Endothelial cell of umbilical vein (primary cell): ENCODE measurements around the gene TRPM7. TPM values are rescaled to one million over a fixed set of nuclear protein-coding genes. Genes with fewer than 3 reads are reported as not detected.

Source experiments
- BruUV-seq: library from RNA; stranded (reverse); fragments of 400-500 nt; replicated peaks from 2 replicates; lab custom pipeline; 2021; lab: Mats Ljungman, UMichigan
- CTCF ChIA-PET: fragments of 300-600, 350-600 bp; sonication (Branson Sonifier 250); formaldehyde crosslinking; loops from one replicate; lab custom pipeline; 2021; ENCODE audit warnings: antibody characterized with exemption, inconsistent platforms; lab: Charles Lee
- POLR2A ChIA-PET: fragments of 300-600, 350-600 bp; sonication (Branson Sonifier 250); formaldehyde crosslinking; loops from one replicate; lab custom pipeline; 2021; ENCODE audit warnings: antibody characterized with exemption, inconsistent platforms; lab: Charles Lee
- DNase-seq: peaks from one replicate; pipeline ENCODE4 v3.0.0-alpha.2; 2011; ENCODE audit warnings: low read depth, low spot score
- FAIRE-seq: peaks from 2 replicates; lab custom pipeline; 2011; peaks lifted over from hg19 to GRCh38; lab: Jason Lieb, UNC
- H2AFZ ChIP-seq: 2 replicates; pipeline ENCODE4 v1.6.0; 2012; ENCODE audit warnings: low read depth, low read length, control low read depth, inconsistent platforms
- H3K27ac ChIP-seq: 2 replicates; pipeline ENCODE4 v1.5.1; 2011; ENCODE audit warnings: low read depth, mild to moderate bottlenecking, control low read depth, low read length, moderate library complexity; ENCODE audit not compliant: insufficient read depth
- H3K27me3 ChIP-seq, 2 experiments: 2 replicates each; pipeline versions ENCODE4 v1.6.0 to v1.6.1; 2011; ENCODE audit warnings: low read length in 2 of 2, mixed read lengths in 1 of 2; ENCODE audit not compliant: control insufficient read depth in 2 of 2, insufficient read depth in 2 of 2
- H3K36me3 ChIP-seq, 2 experiments: 2 replicates in 1 of 2; 3 replicates in 1 of 2; pipeline ENCODE4 v1.5.1; 2011; ENCODE audit warnings: low read length in 2 of 2, mild to moderate bottlenecking in 1 of 2, moderate library complexity in 1 of 2; ENCODE audit not compliant: control insufficient read depth in 2 of 2, insufficient read depth in 2 of 2; ENCODE audit errors: extremely low read depth in 1 of 2
- H3K4me1 ChIP-seq: 3 replicates; pipeline ENCODE4 v1.5.1; 2011; ENCODE audit warnings: mild to moderate bottlenecking, low read length; ENCODE audit not compliant: control insufficient read depth, insufficient read depth; ENCODE audit errors: extremely low read depth
- H3K4me2 ChIP-seq: 2 replicates; pipeline ENCODE4 v1.6.1; 2011; ENCODE audit warnings: low read length, control low read depth, mixed read lengths; ENCODE audit not compliant: insufficient read depth
- H3K4me3 ChIP-seq, 3 experiments: fragments of 200-600 bp in 1 of 3; sonication (generic), shearing (Covaris generic) in 1 of 3; replicated peaks in 1 of 3; 2 replicates each; pipeline ENCODE4 v1.5.1; 2011 to 2016; ENCODE audit warnings: control low read depth in 3 of 3, low read length in 3 of 3, mild to moderate bottlenecking in 2 of 3, inconsistent platforms in 1 of 3, low read depth in 1 of 3, moderate library complexity in 1 of 3; ENCODE audit not compliant: insufficient read depth in 1 of 3
- H3K79me2 ChIP-seq: 2 replicates; pipeline ENCODE4 v1.6.0; 2012; ENCODE audit warnings: low read length, inconsistent platforms; ENCODE audit not compliant: control insufficient read depth, insufficient read depth
- H3K9ac ChIP-seq: replicated peaks from 2 replicates; pipeline ENCODE3; 2011; ENCODE audit warnings: low read length, control low read depth; ENCODE audit not compliant: insufficient read depth; ENCODE audit errors: extremely low read depth
- H3K9me1 ChIP-seq: replicated peaks from 3 replicates; pipeline ENCODE4 v1.6.0; 2011; ENCODE audit warnings: mild to moderate bottlenecking, low read length; ENCODE audit not compliant: control insufficient read depth, insufficient read depth; ENCODE audit errors: extremely low read depth
- H3K9me3 ChIP-seq: replicated peaks from 2 replicates; pipeline ENCODE4 v1.5.1; 2012; ENCODE audit warnings: low read length, inconsistent platforms; ENCODE audit not compliant: control insufficient read depth, insufficient read depth
- H4K20me1 ChIP-seq: replicated peaks from 2 replicates; pipeline ENCODE3; 2011; ENCODE audit warnings: mild to moderate bottlenecking, low read length; ENCODE audit not compliant: control insufficient read depth, insufficient read depth; ENCODE audit errors: extremely low read depth
- EZH2 ChIP-seq: IDR thresholded peaks from 2 replicates; pipeline ENCODE4 v1.6.1; 2012; ENCODE audit warnings: borderline replicate concordance, low read depth, mild to moderate bottlenecking, moderate library complexity, low read length, inconsistent platforms; ENCODE audit not compliant: severe bottlenecking
- GATA2 ChIP-seq: IDR thresholded peaks from 2 replicates; pipeline ENCODE4 v1.7.0; 2011; ENCODE audit warnings: low read depth, mild to moderate bottlenecking, moderate library complexity, mixed read lengths, low read length; ENCODE audit not compliant: insufficient read length, insufficient read depth
- JUN ChIP-seq: IDR thresholded peaks from 2 replicates; pipeline ENCODE4 v1.6.1; 2011; ENCODE audit warnings: borderline replicate concordance, low read depth; ENCODE audit not compliant: insufficient read length, insufficient read depth
- MAX ChIP-seq: IDR thresholded peaks from 2 replicates; pipeline ENCODE4 v1.6.1; 2011; ENCODE audit not compliant: insufficient read depth, insufficient read length
- MYC ChIP-seq: IDR thresholded peaks from one replicate; pipeline ENCODE4 v1.6.1; 2011; ENCODE audit warnings: mild to moderate bottlenecking, low read depth, low read length
- POLR2A ChIP-seq: IDR thresholded peaks from 2 replicates; pipeline ENCODE4 v1.6.1; 2012; ENCODE audit warnings: low read depth, mild to moderate bottlenecking, control low read depth, low read length
- dilution Hi-C: fragments of 300-500 bp; cut with MboI; formaldehyde crosslinking; loops from one replicate; pipeline ENCODE4 v1.15.0; 2019; ENCODE audit warnings: low sequenced_read_pairs; ENCODE audit not compliant: extremely low pct_ligation_motif_present
- intact Hi-C: fragments of 100-400 bp; cut with micrococcal nuclease; formaldehyde crosslinking; loops from one replicate; pipeline ENCODE4 v1.10.0; 2022
- polyA plus RNA-seq, 4 experiments: library from polyadenylated mRNA; depleted of rRNA in 3 of 4; stranded (reverse) in 3 of 4; unstranded in 1 of 4; fragments of >200 nt; gene quantifications; 2 replicates each; pipeline versions ENCODE4 v1.2.1 to v1.2.3, GENCODE V29; 2011 to 2012; ENCODE audit warnings: missing spikeins in 1 of 4
- total RNA-seq: library from RNA; stranded (reverse); gene quantifications from 2 replicates; pipeline ENCODE4 v1.2.3, GENCODE V29; 2021
- TF ChIP-seq, protein P1 (sequence below), 2 donors: IDR thresholded peaks; 1 replicate in 1 of 2; 2 replicates in 1 of 2; pipeline ENCODE4 v1.5.1; 2011; ENCODE audit warnings: low read length in 2 of 2, mild to moderate bottlenecking in 2 of 2, moderate library complexity in 2 of 2, control low read depth in 1 of 2, inconsistent platforms in 1 of 2, low read depth in 1 of 2; ENCODE audit not compliant: insufficient read depth in 1 of 2; ENCODE audit errors: extremely low read depth in 1 of 2

The TRPM7 gene
- total and polyA plus RNA-seq, 2 donors (not counting 3 experiments of a cell fraction or from before 2014, with no cell fraction given) = 6.4 to 34.8 TPM

DNA sequence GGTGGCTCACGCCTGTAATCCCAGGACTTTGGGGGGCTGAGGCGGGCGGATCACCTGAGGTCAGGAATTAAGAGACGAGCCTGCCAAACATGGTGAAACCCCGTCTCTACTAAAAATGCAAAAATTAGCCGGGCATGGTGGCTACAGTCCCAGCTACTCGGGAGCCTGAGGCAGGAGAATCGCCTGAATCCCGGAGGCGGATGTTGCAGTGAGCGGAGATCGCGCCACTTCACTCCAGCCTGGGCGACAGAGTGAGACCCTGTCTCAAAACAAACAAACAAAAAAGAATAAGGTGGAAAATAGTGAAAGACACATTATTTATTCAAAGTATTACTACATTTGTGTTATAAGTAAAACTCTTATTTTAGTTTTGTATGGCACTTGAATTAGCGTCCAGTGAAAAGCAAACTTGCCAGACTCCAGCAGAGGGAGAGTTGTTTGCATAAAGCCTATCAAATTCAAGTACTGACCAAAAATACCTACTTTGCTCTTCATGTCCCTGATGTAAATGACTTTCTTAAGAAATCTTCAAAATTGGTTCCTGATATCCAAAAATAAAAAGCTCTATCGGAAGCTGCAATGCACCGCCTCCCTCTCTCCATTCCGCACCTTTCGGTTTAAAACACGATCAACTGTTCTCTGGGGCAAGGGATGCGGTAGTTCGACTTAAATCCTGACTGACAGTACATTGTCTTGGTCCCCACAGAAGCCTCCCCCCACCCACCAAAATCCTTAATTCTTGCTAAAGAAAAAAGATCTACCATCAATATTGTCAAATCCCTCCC, 1.2 kb downstream of the TRPM7 start:
- H3K27ac ChIP-seq = no peak overlapping the region
- H3K9me1 ChIP-seq = no peaks in the 10 kb centered on the region
- DNase-seq (peak; percentile 13), FAIRE-seq (no peak)
- peaks cover 5% of the 10 kb centered on the region for H4K20me1 ChIP-seq
- H3K27me3 ChIP-seq = no peaks in the 10 kb centered on the region
- H3K9me3 ChIP-seq = no peaks in the 10 kb centered on the region
- ChIA-PET POLR2A (no interaction called here), CTCF (interaction anchor here (0.8 to 2.7 kb wide), 6 partner anchors 10 to 201 kb away, joined by 3 to 15 read pairs (median 3); no protein-coding TSS in a partner anchor)
- peak overlapping the region; percentile 91 for H2AFZ ChIP-seq
- TF ChIP-seq MAX (no peak), EZH2 (no peak), MYC (no peak), JUN (no peak), GATA2 (no peak), POLR2A (no peak)
- TF ChIP-seq, protein P1, sequence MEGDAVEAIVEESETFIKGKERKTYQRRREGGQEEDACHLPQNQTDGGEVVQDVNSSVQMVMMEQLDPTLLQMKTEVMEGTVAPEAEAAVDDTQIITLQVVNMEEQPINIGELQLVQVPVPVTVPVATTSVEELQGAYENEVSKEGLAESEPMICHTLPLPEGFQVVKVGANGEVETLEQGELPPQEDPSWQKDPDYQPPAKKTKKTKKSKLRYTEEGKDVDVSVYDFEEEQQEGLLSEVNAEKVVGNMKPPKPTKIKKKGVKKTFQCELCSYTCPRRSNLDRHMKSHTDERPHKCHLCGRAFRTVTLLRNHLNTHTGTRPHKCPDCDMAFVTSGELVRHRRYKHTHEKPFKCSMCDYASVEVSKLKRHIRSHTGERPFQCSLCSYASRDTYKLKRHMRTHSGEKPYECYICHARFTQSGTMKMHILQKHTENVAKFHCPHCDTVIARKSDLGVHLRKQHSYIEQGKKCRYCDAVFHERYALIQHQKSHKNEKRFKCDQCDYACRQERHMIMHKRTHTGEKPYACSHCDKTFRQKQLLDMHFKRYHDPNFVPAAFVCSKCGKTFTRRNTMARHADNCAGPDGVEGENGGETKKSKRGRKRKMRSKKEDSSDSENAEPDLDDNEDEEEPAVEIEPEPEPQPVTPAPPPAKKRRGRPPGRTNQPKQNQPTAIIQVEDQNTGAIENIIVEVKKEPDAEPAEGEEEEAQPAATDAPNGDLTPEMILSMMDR (IDR thresholded peaks at IDR 0.05; ENCODE audit: extremely low read depth in 1 of 2, insufficient read depth in 1 of 2, low read depth in 1 of 2, low read length in 2 of 2) = no peak
- BruUV-seq = TSS peak; percentile 25
- H3K79me2 ChIP-seq = peaks cover 60% of the 10 kb centered on the region
- intact Hi-C loops = no loop called here
- H3K4me1 ChIP-seq = peaks cover 17% of the 10 kb centered on the region
- H3K9ac ChIP-seq = peak overlapping the region; percentile 81
- H3K4me3 ChIP-seq = peak overlapping the region; percentile 79 to 90 (median 89)
- peak overlapping the region; percentile 97 for H3K4me2 ChIP-seq
- dilution Hi-C loops = no loop called here
- H3K36me3 ChIP-seq = no peaks in the 10 kb centered on the region
